Retinal pigment epithelial cell (primary cell): ENCODE measurements around the gene BANP.
"Not testable (repeated sequence)": the region's sequence is repeated elsewhere in the genome, so short reads cannot be mapped to it uniquely, and the experiment has no call there.

Experiments
- DNase-seq: peaks from one replicate; pipeline ENCODE4 v3.0.0-alpha.2; 2010; ENCODE audit warnings: low read depth
- H3K4me3 ChIP-seq: 2 replicates; pipeline ENCODE4 v1.5.1; 2011; ENCODE audit warnings: mild to moderate bottlenecking, low read length, control low read depth, moderate library complexity
- CTCF ChIP-seq: conservative IDR thresholded peaks from 2 replicates; pipeline ENCODE4 v1.5.1; 2011; ENCODE audit warnings: low read depth, low read length, control low read depth, inconsistent platforms

The BANP gene

GRCh38 chr16:87979352-87979751, 28.1 kb downstream of the BANP start:
- TF ChIP-seq CTCF, result no peak
- no peak for DNase-seq
- H3K4me3 ChIP-seq, result no peak overlapping the region

- DNase-seq, H3K4me3 ChIP-seq: not testable (repeated sequence)
Observed at GRCh38 chr16:87979911-87980630, 28.8 kb downstream of the BANP start.

GRCh38 chr16:87981376-87981775, 30.1 kb downstream of the BANP start:
- DNase-seq, H3K4me3 ChIP-seq: not testable (repeated sequence)

- no peak for DNase-seq
- H3K4me3 ChIP-seq, result no peak overlapping the region
- no peak for TF ChIP-seq CTCF
Observed at GRCh38 chr16:87982581-87983041, 31.4 kb downstream of the BANP start.

- not testable (repeated sequence) for H3K4me3 ChIP-seq, DNase-seq
- peak; percentile 58 for TF ChIP-seq CTCF
Observed at GRCh38 chr16:87983072-87983736, 32.0 kb downstream of the BANP start.

- H3K4me3 ChIP-seq, DNase-seq: not testable (repeated sequence)
Observed at GRCh38 chr16:87983737-87984097, 32.5 kb downstream of the BANP start.

GRCh38 chr16:87984180-87984579, 32.9 kb downstream of the BANP start:
- not testable (repeated sequence) for H3K4me3 ChIP-seq, DNase-seq

GRCh38 chr16:87984632-87985267, 33.5 kb downstream of the BANP start:
- H3K4me3 ChIP-seq, result no peak overlapping the region
- TF ChIP-seq CTCF, result no peak
- no peak for DNase-seq

- not testable (repeated sequence) for H3K4me3 ChIP-seq, DNase-seq
Observed at GRCh38 chr16:87985493-87985892, 34.3 kb downstream of the BANP start.

GRCh38 chr16:87986361-87986849, 35.2 kb downstream of the BANP start:
- not testable (repeated sequence) for H3K4me3 ChIP-seq, DNase-seq

GRCh38 chr16:87988596-87988995, 37.4 kb downstream of the BANP start:
- not testable (repeated sequence) for H3K4me3 ChIP-seq, DNase-seq

GRCh38 chr16:87990254-87990653, 39.0 kb downstream of the BANP start:
- DNase-seq, H3K4me3 ChIP-seq: not testable (repeated sequence)

GRCh38 chr16:87992142-87992541, 40.9 kb downstream of the BANP start:
- DNase-seq, H3K4me3 ChIP-seq: not testable (repeated sequence)
